Brain microvascular endothelial cell (primary cell): ENCODE data around the gene HECTD4.
"Not testable (repeated sequence)": the region's sequence is repeated elsewhere in the genome, so short reads cannot be mapped to it uniquely, and the experiment has no call there.

Source experiments
- DNase-seq: peaks from one replicate; pipeline ENCODE4 v3.0.0-alpha.2; 2020
- H3K27ac ChIP-seq: fragments of 250-450 bp; sonication (Bioruptor Pico); 2 replicates; pipeline ENCODE4 v1.5.1; 2020; ENCODE audit warnings: mild to moderate bottlenecking, moderate library complexity
- H3K27me3 ChIP-seq: fragments of 250-450 bp; sonication (Bioruptor Pico); replicated peaks from 2 replicates; pipeline ENCODE4 v1.5.1; 2020; ENCODE audit warnings: mild to moderate bottlenecking
- H3K36me3 ChIP-seq: fragments of 250-450 bp; sonication (Bioruptor Pico); replicated peaks from 2 replicates; pipeline ENCODE4 v1.5.1; 2020; ENCODE audit warnings: mild to moderate bottlenecking
- H3K4me3 ChIP-seq: 2 replicates; pipeline ENCODE4 v1.5.1; 2011; ENCODE audit warnings: low read depth, mild to moderate bottlenecking, control low read depth, low read length, moderate library complexity
- CTCF ChIP-seq: IDR thresholded peaks from 2 replicates; pipeline ENCODE4 v1.5.1; 2011; ENCODE audit warnings: low read depth, mild to moderate bottlenecking, moderate library complexity, low read length, control low read depth, inconsistent platforms; ENCODE audit errors: missing control alignments
- in situ Hi-C: cut with HindIII; loops from 2 replicates; pipeline ENCODE4 v1.10.0; 2017; ENCODE audit warnings: low sequenced_read_pairs, low pct_ligation_motif_present

The HECTD4 gene

GRCh38 chr12:112161711-112162110, 220.5 kb downstream of the HECTD4 start:
- Histone ChIP-seq H3K27ac (no peak overlapping the region), H3K36me3 (peaks cover 23% of the 10 kb centered on the region), H3K4me3 (no peak overlapping the region), H3K27me3 (no peaks in the 10 kb centered on the region)
- in situ Hi-C loops = no loop called here
- DNase-seq = no peak
- TF ChIP-seq CTCF = no peak

GRCh38 chr12:112160611-112161010, 221.6 kb downstream of the HECTD4 start:
- H3K27ac ChIP-seq = no peak overlapping the region
- peaks cover 23% of the 10 kb centered on the region for H3K36me3 ChIP-seq
- DNase-seq = no peak
- in situ Hi-C loops = no loop called here
- H3K27me3 ChIP-seq = no peaks in the 10 kb centered on the region
- TF ChIP-seq CTCF = no peak
- H3K4me3 ChIP-seq = no peak overlapping the region

GRCh38 chr12:112159146-112159541, 223.1 kb downstream of the HECTD4 start:
- no peak for TF ChIP-seq CTCF
- in situ Hi-C loops = no loop called here
- H3K27me3 ChIP-seq = no peaks in the 10 kb centered on the region
- H3K27ac ChIP-seq = no peak overlapping the region
- peaks cover 28% of the 10 kb centered on the region for H3K36me3 ChIP-seq
- no peak overlapping the region for H3K4me3 ChIP-seq
- DNase-seq = no peak

GRCh38 chr12:112158461-112159145, 223.6 kb downstream of the HECTD4 start:
- H3K27ac ChIP-seq, H3K27me3 ChIP-seq, DNase-seq, in situ Hi-C loops, H3K4me3 ChIP-seq: not testable (repeated sequence)
- peaks cover 29% of the 10 kb centered on the region for H3K36me3 ChIP-seq

- in situ Hi-C loops = no loop called here
- no peak for DNase-seq
- no peak overlapping the region for H3K4me3 ChIP-seq
- TF ChIP-seq CTCF = no peak
- no peaks in the 10 kb centered on the region for H3K27me3 ChIP-seq
- no peak overlapping the region for H3K27ac ChIP-seq
- H3K36me3 ChIP-seq = peaks cover 57% of the 10 kb centered on the region
Measured at GRCh38 chr12:112153893-112154219, 228.4 kb downstream of the HECTD4 start.

- Histone ChIP-seq H3K36me3 (peaks cover 57% of the 10 kb centered on the region), H3K27me3 (no peaks in the 10 kb centered on the region)
Measured at GRCh38 chr12:112153181-112153892, 228.9 kb downstream of the HECTD4 start.

More at GRCh38 chr12:112153181-112153892, 228.9 kb downstream of the HECTD4 start:
- no peak overlapping the region for H3K27ac ChIP-seq
- DNase-seq = no peak
- no peak for TF ChIP-seq CTCF
- H3K4me3 ChIP-seq = no peak overlapping the region
- in situ Hi-C loops = no loop called here
